CD4-positive, alpha-beta memory T cell (primary cell): Measurements from ENCODE around the gene DNAJC5. TPM values are rescaled to one million over a fixed set of nuclear protein-coding genes. Genes with fewer than 3 reads are reported as not detected.
"Not testable (repeated sequence)": the region's sequence is repeated elsewhere in the genome, so short reads cannot be mapped to it uniquely, and the experiment has no call there.

Experiments used
- CTCF ChIA-PET: fragments of 350-600 bp; sonication (Branson Sonifier 250); formaldehyde crosslinking; loops from one replicate; lab custom pipeline; 2021; ENCODE audit warnings: inconsistent platforms; ENCODE audit not compliant: partially characterized antibody; lab: Charles Lee
- POLR2A ChIA-PET: fragments of 350-600 bp; sonication (Branson Sonifier 250); formaldehyde crosslinking; loops from one replicate; lab custom pipeline; 2021; ENCODE audit not compliant: partially characterized antibody; lab: Charles Lee
- DNase-seq, 5 donors: peaks; one replicate each; pipeline versions ENCODE4 v3.0.0 to v3.0.0-alpha.2; 2020 to 2022; ENCODE audit warnings: mixed read lengths in 1 of 5
- H3K27ac ChIP-seq: one replicate; pipeline ENCODE4 v1.7.0; 2013; ENCODE audit warnings: low read depth, low read length
- H3K27me3 ChIP-seq: 2 replicates; pipeline ENCODE4 v1.7.0; 2013; ENCODE audit warnings: mild to moderate bottlenecking, low read length, moderate library complexity; ENCODE audit not compliant: insufficient read depth
- H3K36me3 ChIP-seq: 2 replicates; pipeline ENCODE4 v1.7.0; 2013; ENCODE audit warnings: mild to moderate bottlenecking, low read length, moderate library complexity; ENCODE audit not compliant: insufficient read depth
- H3K4me1 ChIP-seq: 2 replicates; pipeline ENCODE4 v1.7.0; 2013; ENCODE audit warnings: mild to moderate bottlenecking, low read length, moderate library complexity; ENCODE audit not compliant: insufficient read depth
- H3K4me3 ChIP-seq, 2 donors: one replicate each; pipeline ENCODE4 v1.7.0; 2013; ENCODE audit warnings: low read length in 2 of 2, mild to moderate bottlenecking in 1 of 2
- H3K9me3 ChIP-seq, 2 donors: one replicate each; pipeline ENCODE4 v1.7.0; 2013; ENCODE audit warnings: low read length in 2 of 2, control low read depth in 1 of 2; ENCODE audit not compliant: control insufficient read depth in 1 of 2
- H3K27ac Mint-ChIP-seq, 7 donors: one replicate each; pipeline ENCODE4 v1.8.0; 2020 to 2021; ENCODE audit warnings: mixed read lengths in 7 of 7, mild to moderate bottlenecking in 6 of 7, inconsistent platforms in 3 of 7, moderate library complexity in 3 of 7
- H3K27me3 Mint-ChIP-seq, 2 donors: one replicate each; pipeline ENCODE4 v1.8.0; 2020 to 2021; ENCODE audit warnings: mixed read lengths in 2 of 2
- H3K36me3 Mint-ChIP-seq, 2 donors: one replicate each; pipeline ENCODE4 v1.8.0; 2020 to 2021; ENCODE audit warnings: mixed read lengths in 2 of 2, inconsistent platforms in 1 of 2, mild to moderate bottlenecking in 1 of 2
- H3K4me1 Mint-ChIP-seq, 4 donors: one replicate each; pipeline ENCODE4 v1.8.0; 2020 to 2021; ENCODE audit warnings: mixed read lengths in 4 of 4, mild to moderate bottlenecking in 1 of 4
- H3K4me3 Mint-ChIP-seq, 8 donors: one replicate each; pipeline ENCODE4 v1.8.0; 2020 to 2021; ENCODE audit warnings: mixed read lengths in 8 of 8, mild to moderate bottlenecking in 7 of 8, moderate library complexity in 6 of 8, inconsistent platforms in 3 of 8
- H3K9me3 Mint-ChIP-seq, 8 donors: one replicate each; pipeline ENCODE4 v1.8.0; 2020 to 2021; ENCODE audit warnings: mixed read lengths in 8 of 8, mild to moderate bottlenecking in 5 of 8, inconsistent platforms in 3 of 8, moderate library complexity in 1 of 8
- intact Hi-C: fragments of 100-400 bp; cut with micrococcal nuclease; formaldehyde crosslinking; loops from one replicate; pipeline ENCODE4 v1.15.1; 2023
- polyA plus RNA-seq, 2 donors: library from polyadenylated mRNA; unstranded; fragments of 300-500 nt; fragmentation: Illumina TruSeq; gene quantifications; one replicate each; pipeline ENCODE4 v1.2.3, GENCODE V29; 2021
- total RNA-seq, 2 experiments: library from RNA; stranded (reverse); gene quantifications; one replicate each; pipeline ENCODE4 v1.2.3, GENCODE V29; 2021

DNAJC5 gene
- total and polyA plus RNA-seq, 4 experiments from 2014 or later, result 4.9 to 54.4 (median 31.3) TPM

GRCh38 chr20:63867042-63867441, 27.9 kb upstream of the DNAJC5 start:
- H3K4me1 ChIP-seq, result peaks cover 29% of the 10 kb centered on the region
- not testable (repeated sequence) for DNase-seq, H3K27me3 Mint-ChIP-seq, H3K4me3 ChIP-seq, H3K27me3 ChIP-seq, H3K36me3 ChIP-seq, H3K27ac ChIP-seq, H3K9me3 Mint-ChIP-seq, H3K9me3 ChIP-seq
- peak overlapping the region in 2 of 7 donors; percentile 13 to 36 for H3K27ac Mint-ChIP-seq
- H3K36me3 Mint-ChIP-seq, result peaks cover 11 to 43% of the 10 kb centered on the region in 2 donors
- peak overlapping the region in 6 of 8 donors; percentile 25 to 96 (median 44) for H3K4me3 Mint-ChIP-seq
- POLR2A ChIA-PET, result interaction anchor here (0.7 to 2.5 kb wide), 2 partner anchors 209 to 210 kb away, joined by 3 to 12 read pairs; partner anchors contain the start of gene RTEL1
- intact Hi-C loops, result loop anchor here (5.0 kb wide), 1 partner anchor 105 kb away; no protein-coding TSS in a partner anchor
- peaks cover 15 to 48% (median 29%) of the 10 kb centered on the region in 4 donors for H3K4me1 Mint-ChIP-seq
- CTCF ChIA-PET, result interaction anchor here (0.8 kb wide), 1 partner anchor 83 kb away, joined by 3 read pairs; no protein-coding TSS in a partner anchor

GRCh38 chr20:63868264-63868663, 26.7 kb upstream of the DNAJC5 start:
- Histone ChIP-seq H3K4me1 (peaks cover 30% of the 10 kb centered on the region), H3K36me3 (peaks cover 9% of the 10 kb centered on the region), H3K27ac (no peak overlapping the region), H3K9me3 (no peaks in the 10 kb centered on the region), H3K27me3 (no peaks in the 10 kb centered on the region), H3K4me3 (no peak overlapping the region)
- ChIA-PET CTCF (interaction anchor here (0.5 kb wide), 1 partner anchor 34 kb away, joined by 3 read pairs; no protein-coding TSS in a partner anchor), POLR2A (no interaction called here)
- intact Hi-C loops, result loop anchor here (5.0 kb wide), 1 partner anchor 104 kb away; no protein-coding TSS in a partner anchor
- no peaks in the 10 kb centered on the region for H3K27me3 Mint-ChIP-seq
- peak overlapping the region in 2 of 8 donors; percentile 22 to 28 for H3K4me3 Mint-ChIP-seq
- H3K36me3 Mint-ChIP-seq, result peaks cover 13 to 43% of the 10 kb centered on the region in 2 donors
- no peak for DNase-seq
- H3K4me1 Mint-ChIP-seq, result peaks cover 15 to 50% (median 28%) of the 10 kb centered on the region in 4 donors
- peaks cover 0 to 2% (median 0%) of the 10 kb centered on the region in 8 donors for H3K9me3 Mint-ChIP-seq
- H3K27ac Mint-ChIP-seq, result peak overlapping the region in 3 of 7 donors; percentile 0 to 62 (median 5)

GRCh38 chr20:63873477-63873971, 21.4 kb upstream of the DNAJC5 start:
- ChIA-PET POLR2A (interaction anchor here (0.7 kb wide), 1 partner anchor 28 kb away, joined by 3 read pairs; no protein-coding TSS in a partner anchor), CTCF (no interaction called here)
- Mint-ChIP-seq H3K4me3 (peak overlapping the region in 4 of 8 donors; percentile 12 to 73 (median 48)), H3K4me1 (peaks cover 6 to 20% (median 10%) of the 10 kb centered on the region in 4 donors), H3K27ac (peak overlapping the region; percentile 59 to 87 (median 81)), H3K27me3 (no peaks in the 10 kb centered on the region), H3K9me3 (no peaks in the 10 kb centered on the region), H3K36me3 (peaks cover 33 to 56% of the 10 kb centered on the region in 2 donors)
- H3K4me3 ChIP-seq, result no peak overlapping the region
- DNase-seq, result peak in 3 of 5 donors; percentile 21 to 63 (median 29)
- no peaks in the 10 kb centered on the region for H3K27me3 ChIP-seq
- no peak overlapping the region for H3K27ac ChIP-seq
- H3K9me3 ChIP-seq, result no peaks in the 10 kb centered on the region
- peaks cover 8% of the 10 kb centered on the region for H3K4me1 ChIP-seq
- peaks cover 43% of the 10 kb centered on the region for H3K36me3 ChIP-seq
- intact Hi-C loops, result no loop called here

GRCh38 chr20:63874241-63874640, 20.7 kb upstream of the DNAJC5 start:
- H3K27ac Mint-ChIP-seq, H3K27me3 ChIP-seq, POLR2A ChIA-PET, H3K27ac ChIP-seq, H3K4me3 Mint-ChIP-seq, DNase-seq, H3K27me3 Mint-ChIP-seq, CTCF ChIA-PET, H3K9me3 Mint-ChIP-seq, H3K9me3 ChIP-seq, H3K4me3 ChIP-seq, H3K4me1 ChIP-seq, intact Hi-C loops: not testable (repeated sequence)
- H3K36me3 Mint-ChIP-seq, result peaks cover 32 to 52% of the 10 kb centered on the region in 2 donors
- H3K4me1 Mint-ChIP-seq, result peaks cover 6 to 16% (median 8%) of the 10 kb centered on the region in 4 donors
- H3K36me3 ChIP-seq, result peaks cover 46% of the 10 kb centered on the region

- Histone ChIP-seq H3K4me1 (peaks cover 8% of the 10 kb centered on the region), H3K27me3 (no peaks in the 10 kb centered on the region), H3K9me3 (no peaks in the 10 kb centered on the region), H3K27ac (no peak overlapping the region), H3K36me3 (peaks cover 41% of the 10 kb centered on the region), H3K4me3 (no peak overlapping the region)
- peaks cover 28 to 39% of the 10 kb centered on the region in 2 donors for H3K36me3 Mint-ChIP-seq
- no peaks in the 10 kb centered on the region for H3K27me3 Mint-ChIP-seq
- CTCF ChIA-PET, result no interaction called here
- H3K4me1 Mint-ChIP-seq, result peaks cover 6 to 14% (median 7%) of the 10 kb centered on the region in 4 donors
- H3K4me3 Mint-ChIP-seq, result no peak overlapping the region
- no peak overlapping the region for H3K27ac Mint-ChIP-seq
- POLR2A ChIA-PET, result interaction anchor here (1.6 kb wide), 1 partner anchor 18 kb away, joined by 3 read pairs; no protein-coding TSS in a partner anchor
- H3K9me3 Mint-ChIP-seq, result no peaks in the 10 kb centered on the region
- no peak for DNase-seq
- intact Hi-C loops, result no loop called here
These were observed 18.4 kb upstream of the DNAJC5 start for GRCh38 chr20:63876489-63877036.

- H3K4me3 Mint-ChIP-seq, result no peak overlapping the region
- H3K27ac ChIP-seq, result no peak overlapping the region
- no peak overlapping the region for H3K27ac Mint-ChIP-seq
- H3K27me3 ChIP-seq, result no peaks in the 10 kb centered on the region
- H3K9me3 ChIP-seq, result no peaks in the 10 kb centered on the region
- POLR2A ChIA-PET, result interaction anchor here (1.4 kb wide), 1 partner anchor 13 kb away, joined by 5 read pairs; the partner anchor contains the start of gene TPD52L2
- no peaks in the 10 kb centered on the region for H3K9me3 Mint-ChIP-seq
- peaks cover 6 to 12% (median 7%) of the 10 kb centered on the region in 4 donors for H3K4me1 Mint-ChIP-seq
- CTCF ChIA-PET, result no interaction called here
- no peak overlapping the region for H3K4me3 ChIP-seq
- DNase-seq, result no peak
- H3K27me3 Mint-ChIP-seq, result no peaks in the 10 kb centered on the region
- H3K36me3 Mint-ChIP-seq, result peaks cover 24 to 43% of the 10 kb centered on the region in 2 donors
- H3K36me3 ChIP-seq, result peaks cover 44% of the 10 kb centered on the region
- intact Hi-C loops, result no loop called here
- H3K4me1 ChIP-seq, result peaks cover 8% of the 10 kb centered on the region
These were observed 17.0 kb upstream of the DNAJC5 start for GRCh38 chr20:63877755-63878470.
